GM23248 (cell line): ENCODE measurements around the gene KRTAP4-3.
A peak's percentile ranks its signal among the peaks of the same experiment; 100 is the strongest.

Source experiments
- EZH2 ChIP-seq: fragments of 200-600 bp; sonication (generic); IDR thresholded peaks from 2 replicates; pipeline ENCODE4 v1.6.1; 2018; ENCODE audit warnings: antibody characterized with exemption, mild to moderate bottlenecking; ENCODE audit not compliant: insufficient read depth, poor library complexity, severe bottlenecking
- EZH2phosphoT487 ChIP-seq: fragments of 200-600 bp; sonication (generic); IDR thresholded peaks from 2 replicates; pipeline ENCODE4 v1.6.1; 2018; ENCODE audit warnings: antibody characterized with exemption, moderate library complexity, mild to moderate bottlenecking, low read depth; ENCODE audit not compliant: insufficient read depth

- TF ChIP-seq EZH2: no peak
- 0 out of 2 replicates have a peak, but pooled peaks have one; percentile 32 for TF ChIP-seq EZH2phosphoT487
Measured at GRCh38 chr17:41140360-41141131, 27.5 kb downstream of the KRTAP4-3 start, which contains the start of gene KRTAP4-6.
